ENCODE data around the gene NPFF.

The NPFF gene

GRCh38 chr12:53543539-53543938, 36.3 kb upstream of the NPFF start:
- peak overlapping the region; percentile 57 to 63 for H3K27ac ChIP-seq
- DNase-seq, result peak; percentile 61 to 76

GRCh38 chr12:53539526-53539925, 32.2 kb upstream of the NPFF start:
- H3K4me1 ChIP-seq, result peaks cover 0 to 10% (median 3%) of the 10 kb centered on the region in 4 donors
- no peak overlapping the region for H3K27ac ChIP-seq

More at GRCh38 chr12:53543539-53543938, 36.3 kb upstream of the NPFF start:
- intact Hi-C loops (cut with DNase I; ENCODE audit: low total_unique reads), result loop anchor here (5.0 to 10.0 kb wide), 3 partner anchors 81 to 204 kb away; partner anchors contain the start of genes ATF7 and ATP5MC2
- H3K4me3 ChIP-seq, result no peak overlapping the region
- TF ChIP-seq, protein P1, sequence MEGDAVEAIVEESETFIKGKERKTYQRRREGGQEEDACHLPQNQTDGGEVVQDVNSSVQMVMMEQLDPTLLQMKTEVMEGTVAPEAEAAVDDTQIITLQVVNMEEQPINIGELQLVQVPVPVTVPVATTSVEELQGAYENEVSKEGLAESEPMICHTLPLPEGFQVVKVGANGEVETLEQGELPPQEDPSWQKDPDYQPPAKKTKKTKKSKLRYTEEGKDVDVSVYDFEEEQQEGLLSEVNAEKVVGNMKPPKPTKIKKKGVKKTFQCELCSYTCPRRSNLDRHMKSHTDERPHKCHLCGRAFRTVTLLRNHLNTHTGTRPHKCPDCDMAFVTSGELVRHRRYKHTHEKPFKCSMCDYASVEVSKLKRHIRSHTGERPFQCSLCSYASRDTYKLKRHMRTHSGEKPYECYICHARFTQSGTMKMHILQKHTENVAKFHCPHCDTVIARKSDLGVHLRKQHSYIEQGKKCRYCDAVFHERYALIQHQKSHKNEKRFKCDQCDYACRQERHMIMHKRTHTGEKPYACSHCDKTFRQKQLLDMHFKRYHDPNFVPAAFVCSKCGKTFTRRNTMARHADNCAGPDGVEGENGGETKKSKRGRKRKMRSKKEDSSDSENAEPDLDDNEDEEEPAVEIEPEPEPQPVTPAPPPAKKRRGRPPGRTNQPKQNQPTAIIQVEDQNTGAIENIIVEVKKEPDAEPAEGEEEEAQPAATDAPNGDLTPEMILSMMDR (IDR thresholded peaks at IDR 0.05), result peak; percentile 80 to 96
- H3K4me1 ChIP-seq, result peaks cover 0 to 19% (median 5%) of the 10 kb centered on the region in 4 donors
- no peaks in the 10 kb centered on the region for H3K9me3 ChIP-seq
- peaks cover 18 to 55% (median 52%) of the 10 kb centered on the region in 3 donors for H3K36me3 ChIP-seq
- H3K27me3 ChIP-seq, result no peaks in the 10 kb centered on the region

GRCh38 chr12:53538209-53538689, 31.0 kb upstream of the NPFF start:
- DNase-seq, result peak in 1 of 2 donors; percentile 30
- intact Hi-C loops (cut with DNase I; ENCODE audit: low total_unique reads), result no loop called here
- Histone ChIP-seq H3K27ac (no peak overlapping the region), H3K4me3 (no peak overlapping the region), H3K27me3 (no peaks in the 10 kb centered on the region), H3K36me3 (peaks cover 61 to 93% (median 92%) of the 10 kb centered on the region in 3 donors), H3K9me3 (no peaks in the 10 kb centered on the region), H3K4me1 (no peaks in the 10 kb centered on the region)
- TF ChIP-seq, protein P1 (IDR thresholded peaks at IDR 0.05), result no peak

More at GRCh38 chr12:53539526-53539925, 32.2 kb upstream of the NPFF start:
- Histone ChIP-seq H3K27me3 (no peaks in the 10 kb centered on the region), H3K9me3 (no peaks in the 10 kb centered on the region), H3K4me3 (no peak overlapping the region), H3K36me3 (peaks cover 48 to 82% (median 79%) of the 10 kb centered on the region in 3 donors)
- no peak for DNase-seq
- intact Hi-C loops (cut with DNase I; ENCODE audit: low total_unique reads), result no loop called here
- TF ChIP-seq, protein P1 (IDR thresholded peaks at IDR 0.05), result no peak

DNA sequence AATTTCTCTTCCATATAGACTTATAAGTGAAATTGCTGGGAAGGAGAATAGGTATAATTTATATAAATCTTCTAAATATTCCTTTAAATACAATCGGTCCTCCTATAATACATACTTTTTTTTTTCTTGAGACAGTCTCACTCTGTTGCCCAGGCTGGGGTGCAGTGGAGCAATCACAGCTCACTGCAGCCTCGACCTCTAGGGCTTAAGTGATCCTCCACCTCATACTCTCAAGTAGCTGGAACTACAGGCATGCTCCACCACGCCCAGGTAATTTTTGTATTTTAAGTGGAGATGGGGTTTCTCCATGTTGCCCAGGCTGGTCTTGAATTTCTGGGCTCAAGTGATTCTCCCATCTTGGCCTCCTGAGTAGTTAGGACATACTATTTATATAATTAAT, 29.7 kb upstream of the NPFF start:
- intact Hi-C loops (cut with DNase I; ENCODE audit: low total_unique reads), result no loop called here
- no peak overlapping the region for H3K4me3 ChIP-seq
- H3K36me3 ChIP-seq, result peaks cover 63 to 94% (median 94%) of the 10 kb centered on the region in 3 donors
- TF ChIP-seq, protein P1 (IDR thresholded peaks at IDR 0.05), result no peak
- H3K4me1 ChIP-seq, result no peaks in the 10 kb centered on the region
- no peaks in the 10 kb centered on the region for H3K9me3 ChIP-seq
- H3K27me3 ChIP-seq, result no peaks in the 10 kb centered on the region
- DNase-seq, result no peak
- no peak overlapping the region for H3K27ac ChIP-seq

GRCh38 chr12:53533471-53533870, 26.2 kb upstream of the NPFF start:
- Histone ChIP-seq H3K4me1 (no peaks in the 10 kb centered on the region), H3K27me3 (no peaks in the 10 kb centered on the region), H3K4me3 (no peak overlapping the region), H3K9me3 (no peaks in the 10 kb centered on the region), H3K36me3 (peaks cover 78 to 96% (median 92%) of the 10 kb centered on the region in 3 donors), H3K27ac (no peak overlapping the region)
- TF ChIP-seq, protein P1 (IDR thresholded peaks at IDR 0.05), result no peak
- DNase-seq, result no peak
- intact Hi-C loops (cut with DNase I; ENCODE audit: low total_unique reads), result no loop called here
